K562 (cell line): ENCODE measurements around the gene AIFM3. TPM values are rescaled to one million over a fixed set of nuclear protein-coding genes. Genes with fewer than 3 reads are reported as not detected.
A peak's percentile ranks its signal among the peaks of the same experiment; 100 is the strongest.

ENCODE experiments used
- CEBPG ChIP-seq, 3 experiments: fragments of 200-800 bp in 1 of 3; sonication (Bioruptor generic) in 1 of 3; sonication (generic) in 1 of 3; formaldehyde crosslinking in 1 of 3; IDR thresholded peaks in 2 of 3; conservative IDR thresholded peaks in 1 of 3; 2 replicates each; pipeline versions ENCODE4 v1.6.1 to v1.8.0; 2016 to 2022; ENCODE audit warnings: missing compliant biosample characterization in 2 of 3, missing genetic modification characterization in 2 of 3, mild to moderate bottlenecking in 1 of 3, missing genetic modification reagents in 1 of 3
- CHD2 ChIP-seq: IDR thresholded peaks from 2 replicates; pipeline ENCODE4 v1.6.1; 2011; ENCODE audit warnings: low read depth, low read length
- CREB1 ChIP-seq, 2 experiments: sonication (generic) in 1 of 2; formaldehyde crosslinking in 1 of 2; IDR thresholded peaks; 2 replicates each; pipeline versions ENCODE4 v1.6.1 to v1.8.0; 2012 to 2022; ENCODE audit warnings: inconsistent platforms in 1 of 2, mild to moderate bottlenecking in 1 of 2, missing genetic modification reagents in 1 of 2, moderate library complexity in 1 of 2
- GABPA ChIP-seq: fragments of 200-800 bp; sonication (Bioruptor generic); conservative IDR thresholded peaks from 2 replicates; pipeline ENCODE4 v1.6.1; 2016; ENCODE audit warnings: low read depth, missing genetic modification characterization, missing compliant biosample characterization
- GTF2E2 ChIP-seq: fragments of 200-800 bp; sonication (Bioruptor generic); IDR thresholded peaks from 2 replicates; pipeline ENCODE4 v1.6.1; 2016; ENCODE audit warnings: missing genetic modification characterization, missing compliant biosample characterization
- HDAC3 ChIP-seq: fragments of 450-650 bp; IDR thresholded peaks from 2 replicates; pipeline ENCODE4 v1.6.1; 2018; ENCODE audit warnings: borderline replicate concordance, mild to moderate bottlenecking, moderate library complexity; ENCODE audit not compliant: partially characterized antibody
- JUND ChIP-seq, 2 experiments: IDR thresholded peaks; 2 replicates in 1 of 2; 3 replicates in 1 of 2; pipeline ENCODE4 v1.6.1; 2011; ENCODE audit warnings: borderline replicate concordance in 2 of 2, low read depth in 2 of 2, low read length in 2 of 2, improper control_type of control experiment in 1 of 2, missing biosample characterization in 1 of 2, missing genetic modification characterization in 1 of 2, missing genetic modification reagents in 1 of 2
- MIER1 ChIP-seq: fragments of 450-650 bp; IDR thresholded peaks from 2 replicates; pipeline ENCODE4 v1.6.1; 2016; ENCODE audit warnings: antibody characterized with exemption, mild to moderate bottlenecking, low read depth
- MTA1 ChIP-seq: fragments of 450-650 bp; IDR thresholded peaks from 2 replicates; pipeline ENCODE4 v1.6.1; 2017; ENCODE audit warnings: borderline replicate concordance
- OTX1 ChIP-seq: fragments of 450-650 bp; formaldehyde crosslinking; IDR thresholded peaks from 2 replicates; pipeline ENCODE4 v1.4.0; 2022; ENCODE audit warnings: mild to moderate bottlenecking
- PHB2 ChIP-seq: fragments of 450-650 bp; IDR thresholded peaks from 2 replicates; pipeline ENCODE4 v1.6.1; 2017; ENCODE audit warnings: low read depth
- RFX1 ChIP-seq: fragments of 450-650 bp; IDR thresholded peaks from 2 replicates; pipeline ENCODE4 v1.6.1; 2016; ENCODE audit warnings: mild to moderate bottlenecking, moderate library complexity
- RFX5 ChIP-seq: IDR thresholded peaks from 2 replicates; pipeline ENCODE4 v1.6.1; 2011; ENCODE audit warnings: low read depth, mild to moderate bottlenecking, improper control_type of control experiment, low read length
- SMAD1 ChIP-seq: fragments of 150-350 bp; IDR thresholded peaks from 2 replicates; pipeline ENCODE4 v1.6.1; 2014; ENCODE audit warnings: low read length, low read depth; ENCODE audit not compliant: partially characterized antibody
- SMAD2 ChIP-seq: fragments of 150-350 bp; IDR thresholded peaks from 2 replicates; pipeline ENCODE4 v1.6.1; 2014; ENCODE audit warnings: low read depth, mild to moderate bottlenecking, low read length
- SMC3 ChIP-seq: conservative IDR thresholded peaks from 2 replicates; pipeline ENCODE4 v1.6.1; 2011; ENCODE audit warnings: low read depth, low read length, improper control_type of control experiment; ENCODE audit not compliant: insufficient read depth
- ZFPM2 ChIP-seq: fragments of 250-450 bp; sonication (Bioruptor Pico); IDR thresholded peaks from 2 replicates; pipeline ENCODE4 v1.5.1; 2022; ENCODE audit warnings: mild to moderate bottlenecking
- ZNF224 ChIP-seq: sonication (generic); formaldehyde crosslinking; IDR thresholded peaks from 2 replicates; pipeline ENCODE4 v1.8.0; 2022; ENCODE audit warnings: mild to moderate bottlenecking, missing genetic modification reagents
- ZNF384 ChIP-seq: IDR thresholded peaks from 2 replicates; pipeline ENCODE4 v1.6.1; 2012; ENCODE audit warnings: low read depth, low read length, improper control_type of control experiment
- ZNF778 ChIP-seq: fragments of 450-650 bp; formaldehyde crosslinking; IDR thresholded peaks from 2 replicates; pipeline ENCODE4 v1.4.0; 2020; ENCODE audit warnings: mild to moderate bottlenecking, moderate library complexity
- polyA plus RNA-seq, 8 experiments: library from polyadenylated mRNA; depleted of rRNA in 4 of 8; stranded (reverse) in 5 of 8; unstranded in 3 of 8; fragments of >200 nt; fragmentation: Nextera tagmentation in 2 of 8; fragmentation: Illumina TruSeq in 1 of 8; extraction: Ambion mirVana in 2 of 8; extraction: Trizol in 1 of 8; gene quantifications; 2 replicates each; pipeline versions ENCODE4 v1.2.1 to v1.2.3, GENCODE V29; 2011 to 2014; ENCODE audit warnings: inconsistent platforms in 1 of 8, missing spikeins in 1 of 8
- total RNA-seq, 7 experiments: library from RNA; depleted of rRNA in 6 of 7; stranded (reverse); fragments of >200 nt in 6 of 7; fragmentation: Illumina TruSeq in 2 of 7; extraction: Trizol in 2 of 7; gene quantifications; 2 replicates each; pipeline versions ENCODE4 v1.2.1 to v1.2.3, GENCODE V29; 2011 to 2021; ENCODE audit warnings: low replicate concordance in 1 of 7
- TF ChIP-seq, protein P1 (sequence below): IDR thresholded peaks from 3 replicates; pipeline ENCODE4 v1.6.1; 2011; ENCODE audit warnings: borderline replicate concordance, mild to moderate bottlenecking; ENCODE audit not compliant: insufficient read length, insufficient read depth
- TF ChIP-seq, protein P2 (sequence below): fragments of 250-450 bp; sonication (Bioruptor Pico); IDR thresholded peaks from 2 replicates; pipeline ENCODE4 v1.8.0; 2021; ENCODE audit warnings: moderate library complexity, mild to moderate bottlenecking, inconsistent platforms
- TF ChIP-seq, protein P3 (sequence below): sonication (generic); formaldehyde crosslinking; IDR thresholded peaks from 2 replicates; pipeline ENCODE4 v1.8.1; 2023; ENCODE audit warnings: mild to moderate bottlenecking, missing genetic modification reagents
- TF ChIP-seq, protein P4 (sequence below): sonication (generic); formaldehyde crosslinking; IDR thresholded peaks from 2 replicates; pipeline ENCODE4 v1.8.1; 2023; ENCODE audit warnings: mild to moderate bottlenecking, missing genetic modification reagents

Gene AIFM3
- total and polyA plus RNA-seq, 9 of the 15 experiments (the other 6 are each of a cell fraction or from before 2014, with no cell fraction given), result 0.03 to 0.20 (median 0.07) TPM; not detected in 1

DNA sequence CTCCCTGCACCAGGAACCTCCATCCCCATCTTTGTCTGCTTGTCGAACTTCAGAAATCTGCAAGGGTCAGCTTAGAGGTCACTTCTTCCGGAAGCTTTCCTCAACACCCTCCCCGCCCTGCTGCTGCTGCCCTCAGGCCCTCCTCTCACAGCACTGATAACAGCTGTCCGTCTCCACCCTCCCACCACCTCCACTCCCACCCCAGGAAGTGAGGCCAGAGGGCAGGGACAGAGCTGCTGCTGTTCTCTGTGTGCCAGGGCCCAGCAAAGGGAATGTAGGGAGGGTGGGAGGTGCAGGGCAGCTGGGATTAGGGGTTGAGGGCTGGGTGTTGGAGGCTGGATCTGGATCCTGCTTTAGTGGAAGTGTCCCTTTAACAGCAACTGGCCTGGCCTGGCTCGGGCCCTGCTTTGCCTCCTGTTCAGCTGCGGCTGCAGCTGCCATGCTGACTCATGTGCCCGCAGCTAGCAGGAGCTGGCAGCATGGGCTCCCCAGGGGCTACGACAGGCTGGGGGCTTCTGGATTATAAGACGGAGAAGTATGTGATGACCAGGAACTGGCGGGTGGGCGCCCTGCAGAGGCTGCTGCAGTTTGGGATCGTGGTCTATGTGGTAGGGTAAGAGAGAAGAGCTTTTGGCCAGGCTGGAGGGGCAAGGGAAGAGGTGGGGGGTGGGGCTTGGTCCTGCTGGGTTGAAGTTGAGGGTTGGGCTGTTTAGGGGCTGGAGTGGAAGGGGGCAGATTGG, 47.8 kb downstream of the AIFM3 start, which contains the start of gene P2RX6 (continued):
- TF ChIP-seq, protein P1, sequence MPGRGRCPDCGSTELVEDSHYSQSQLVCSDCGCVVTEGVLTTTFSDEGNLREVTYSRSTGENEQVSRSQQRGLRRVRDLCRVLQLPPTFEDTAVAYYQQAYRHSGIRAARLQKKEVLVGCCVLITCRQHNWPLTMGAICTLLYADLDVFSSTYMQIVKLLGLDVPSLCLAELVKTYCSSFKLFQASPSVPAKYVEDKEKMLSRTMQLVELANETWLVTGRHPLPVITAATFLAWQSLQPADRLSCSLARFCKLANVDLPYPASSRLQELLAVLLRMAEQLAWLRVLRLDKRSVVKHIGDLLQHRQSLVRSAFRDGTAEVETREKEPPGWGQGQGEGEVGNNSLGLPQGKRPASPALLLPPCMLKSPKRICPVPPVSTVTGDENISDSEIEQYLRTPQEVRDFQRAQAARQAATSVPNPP, result no peak
- TF ChIP-seq GTF2E2 (tag) (no peak), SMAD1 (peak; percentile 66), SMC3 (peak; percentile 30; the same call in 1 of the 2 replicates), ZNF384 (no peak; the same call in 1 of the 2 replicates), JUND (IDR thresholded peaks at IDR 0.05; ENCODE audit: borderline replicate concordance, low read depth, low read length) (peak; percentile 85), JUND (tag; IDR thresholded peaks at IDR 0.05; ENCODE audit: borderline replicate concordance, low read depth, low read length) (peak; percentile 87; the same call in 2 of the 3 replicates), HDAC3 (no peak), OTX1 (CRISPR knock-in tag) (peak; percentile 98), ZNF778 (CRISPR knock-in tag) (no peak), CEBPG (CRISPR knock-in tag; IDR thresholded peaks at IDR 0.05) (no peak), CEBPG (tag; conservative IDR thresholded peaks at IDR 0.05 in 1 of 2, IDR thresholded peaks at IDR 0.05 in 1 of 2) (no peak), CREB1 (IDR thresholded peaks at IDR 0.05) (peak; percentile 65; the same call in 1 of the 2 replicates), CREB1 (CRISPR knock-in tag; IDR thresholded peaks at IDR 0.05) (no peak), ZFPM2 (CRISPR knock-in tag) (no peak), ZNF224 (CRISPR knock-in tag) (no peak), MIER1 (no peak), RFX5 (no peak), RFX1 (no peak), MTA1 (no peak), PHB2 (no peak), CHD2 (0 out of 2 replicates have a peak, but pooled peaks have one; percentile 18), SMAD2 (0 out of 2 replicates have a peak, but pooled peaks have one; percentile 91), GABPA (tag) (no peak)
- TF ChIP-seq, protein P2, sequence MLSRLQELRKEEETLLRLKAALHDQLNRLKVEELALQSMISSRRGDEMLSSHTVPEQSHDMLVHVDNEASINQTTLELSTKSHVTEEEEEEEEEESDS, result no peak
- TF ChIP-seq, protein P3, sequence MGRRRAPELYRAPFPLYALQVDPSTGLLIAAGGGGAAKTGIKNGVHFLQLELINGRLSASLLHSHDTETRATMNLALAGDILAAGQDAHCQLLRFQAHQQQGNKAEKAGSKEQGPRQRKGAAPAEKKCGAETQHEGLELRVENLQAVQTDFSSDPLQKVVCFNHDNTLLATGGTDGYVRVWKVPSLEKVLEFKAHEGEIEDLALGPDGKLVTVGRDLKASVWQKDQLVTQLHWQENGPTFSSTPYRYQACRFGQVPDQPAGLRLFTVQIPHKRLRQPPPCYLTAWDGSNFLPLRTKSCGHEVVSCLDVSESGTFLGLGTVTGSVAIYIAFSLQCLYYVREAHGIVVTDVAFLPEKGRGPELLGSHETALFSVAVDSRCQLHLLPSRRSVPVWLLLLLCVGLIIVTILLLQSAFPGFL, result no peak
- TF ChIP-seq, protein P4, sequence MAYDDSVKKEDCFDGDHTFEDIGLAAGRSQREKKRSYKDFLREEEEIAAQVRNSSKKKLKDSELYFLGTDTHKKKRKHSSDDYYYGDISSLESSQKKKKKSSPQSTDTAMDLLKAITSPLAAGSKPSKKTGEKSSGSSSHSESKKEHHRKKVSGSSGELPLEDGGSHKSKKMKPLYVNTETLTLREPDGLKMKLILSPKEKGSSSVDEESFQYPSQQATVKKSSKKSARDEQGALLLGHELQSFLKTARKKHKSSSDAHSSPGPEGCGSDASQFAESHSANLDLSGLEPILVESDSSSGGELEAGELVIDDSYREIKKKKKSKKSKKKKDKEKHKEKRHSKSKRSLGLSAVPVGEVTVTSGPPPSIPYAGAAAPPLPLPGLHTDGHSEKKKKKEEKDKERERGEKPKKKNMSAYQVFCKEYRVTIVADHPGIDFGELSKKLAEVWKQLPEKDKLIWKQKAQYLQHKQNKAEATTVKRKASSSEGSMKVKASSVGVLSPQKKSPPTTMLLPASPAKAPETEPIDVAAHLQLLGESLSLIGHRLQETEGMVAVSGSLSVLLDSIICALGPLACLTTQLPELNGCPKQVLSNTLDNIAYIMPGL (CRISPR knock-in tag), result peak; percentile 8; the same call in 1 of the 2 replicates
